Hepatocyte (in vitro differentiated cells): ENCODE measurements around the gene RACK1.

Experiments used
- EZH2 ChIP-seq: fragments of 200-600 bp; sonication (generic); IDR thresholded peaks from 2 replicates; pipeline ENCODE4 v1.6.1; 2016; ENCODE audit warnings: antibody characterized with exemption, mild to moderate bottlenecking, borderline replicate concordance
- TF ChIP-seq, protein P1 (sequence below): fragments of 200-600 bp; sonication (generic); IDR thresholded peaks from 2 replicates; pipeline ENCODE4 v1.5.1; 2016; ENCODE audit warnings: antibody characterized with exemption, mild to moderate bottlenecking; ENCODE audit not compliant: poor library complexity

DNA sequence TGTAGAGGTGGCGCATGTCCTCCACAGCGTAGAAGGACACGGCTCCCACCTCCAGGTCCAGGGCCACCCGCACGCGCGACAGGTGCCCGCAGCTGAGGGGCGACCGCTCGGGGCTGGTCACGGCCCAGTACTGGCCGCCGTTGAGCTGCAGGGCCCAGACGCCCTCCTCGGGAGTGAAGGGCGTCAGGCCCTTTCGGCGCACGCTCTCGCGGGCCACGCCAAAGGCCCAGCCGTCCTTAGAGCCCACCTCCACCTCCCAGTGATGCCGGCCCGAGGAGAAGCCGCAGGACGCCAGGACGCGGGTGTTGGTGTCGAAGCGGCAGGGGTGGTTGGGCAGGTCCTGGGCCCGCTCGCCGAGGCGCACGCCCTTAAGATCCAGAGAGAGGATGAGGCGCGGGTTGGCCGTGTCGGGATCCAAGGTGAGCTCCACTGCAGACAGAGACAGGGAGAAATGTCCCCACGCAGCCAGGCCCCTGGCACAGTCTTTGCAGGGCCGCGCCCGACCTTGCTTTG is 48.4 kb downstream of the RACK1 start:
- no peak for TF ChIP-seq EZH2
- TF ChIP-seq, protein P1, sequence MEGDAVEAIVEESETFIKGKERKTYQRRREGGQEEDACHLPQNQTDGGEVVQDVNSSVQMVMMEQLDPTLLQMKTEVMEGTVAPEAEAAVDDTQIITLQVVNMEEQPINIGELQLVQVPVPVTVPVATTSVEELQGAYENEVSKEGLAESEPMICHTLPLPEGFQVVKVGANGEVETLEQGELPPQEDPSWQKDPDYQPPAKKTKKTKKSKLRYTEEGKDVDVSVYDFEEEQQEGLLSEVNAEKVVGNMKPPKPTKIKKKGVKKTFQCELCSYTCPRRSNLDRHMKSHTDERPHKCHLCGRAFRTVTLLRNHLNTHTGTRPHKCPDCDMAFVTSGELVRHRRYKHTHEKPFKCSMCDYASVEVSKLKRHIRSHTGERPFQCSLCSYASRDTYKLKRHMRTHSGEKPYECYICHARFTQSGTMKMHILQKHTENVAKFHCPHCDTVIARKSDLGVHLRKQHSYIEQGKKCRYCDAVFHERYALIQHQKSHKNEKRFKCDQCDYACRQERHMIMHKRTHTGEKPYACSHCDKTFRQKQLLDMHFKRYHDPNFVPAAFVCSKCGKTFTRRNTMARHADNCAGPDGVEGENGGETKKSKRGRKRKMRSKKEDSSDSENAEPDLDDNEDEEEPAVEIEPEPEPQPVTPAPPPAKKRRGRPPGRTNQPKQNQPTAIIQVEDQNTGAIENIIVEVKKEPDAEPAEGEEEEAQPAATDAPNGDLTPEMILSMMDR = no peak
